HCT116 (cell line): ENCODE results near the gene RASGRF1. TPM values are rescaled to one million over a fixed set of nuclear protein-coding genes. Genes with fewer than 3 reads are reported as not detected.

Source experiments
- ATAC-seq: fragments of 200-7000 bp; cut with Tn5 transposase; 2 replicates; pipeline ENCODE4 v1.9.1; 2020; ENCODE audit warnings: mild to moderate bottlenecking, moderate library complexity
- BruUV-seq: library from RNA; stranded (reverse); fragments of 400-500 nt; replicated peaks from 2 replicates; lab custom pipeline; 2021; lab: Mats Ljungman, UMichigan
- CTCF ChIA-PET: fragments of 300-600 bp; sonication (Branson Sonifier 250); formaldehyde crosslinking; loops from one replicate; lab custom pipeline; 2021; ENCODE audit warnings: antibody characterized with exemption; lab: Charles Lee
- POLR2A ChIA-PET: fragments of 300-600, 350-600 bp; sonication (Branson Sonifier 250); formaldehyde crosslinking; loops from one replicate; lab custom pipeline; 2021; ENCODE audit warnings: antibody characterized with exemption; lab: Charles Lee
- RAD21 ChIA-PET, 2 experiments: fragments of 300-600 bp; sonication (Branson Sonifier 250); formaldehyde crosslinking; loops; one replicate each; lab custom pipeline; 2023; ENCODE audit warnings: low total read pairs in 2 of 2; ENCODE audit not compliant: uncharacterized antibody in 2 of 2, unreplicated experiment in 2 of 2, low non-redundant PET in 1 of 2; lab: Charles Lee
- DNase-seq: peaks from one replicate; pipeline ENCODE4 v3.0.0-alpha.2; 2010; ENCODE audit warnings: low read depth, low spot score
- H2AFZ ChIP-seq: fragments of 200-600 bp; shearing (Covaris generic), sonication (generic); 2 replicates; pipeline ENCODE4 v1.6.1; 2017; ENCODE audit warnings: low read depth, mixed run types, mixed read lengths, antibody characterized with exemption, low read length; ENCODE audit not compliant: poor library complexity, severe bottlenecking
- H3K27ac ChIP-seq: 2 replicates; pipeline ENCODE4 v1.5.1; 2012; ENCODE audit warnings: low read depth, low read length
- H3K27me3 ChIP-seq: fragments of 200-600 bp; sonication (generic); 2 replicates; pipeline ENCODE4 v1.6.1; 2016; ENCODE audit warnings: mixed run types, low read length, mixed read lengths; ENCODE audit not compliant: insufficient read depth
- H3K36me3 ChIP-seq, 2 experiments: fragments of 200-500 bp in 1 of 2; fragments of 200-600 bp in 1 of 2; sonication (Bioruptor generic) in 1 of 2; sonication (generic) in 1 of 2; 2 replicates each; pipeline versions ENCODE4 v1.5.1 to v1.6.1; 2014 to 2016; ENCODE audit warnings: low read length in 2 of 2, inconsistent platforms in 1 of 2, mixed read lengths in 1 of 2, mixed run types in 1 of 2; ENCODE audit not compliant: insufficient read depth in 2 of 2, control insufficient read depth in 1 of 2
- H3K4me1 ChIP-seq, 2 experiments: fragments of 200-600 bp in 1 of 2; sonication (generic) in 1 of 2; 2 replicates each; pipeline versions ENCODE4 v1.5.1 to v1.6.1; 2012 to 2017; ENCODE audit warnings: low read length in 2 of 2, inconsistent platforms in 1 of 2, mild to moderate bottlenecking in 1 of 2, mixed read lengths in 1 of 2, mixed run types in 1 of 2, moderate library complexity in 1 of 2; ENCODE audit not compliant: insufficient read depth in 2 of 2, control insufficient read depth in 1 of 2
- H3K4me2 ChIP-seq: fragments of 200-600 bp; sonication (generic); 2 replicates; pipeline ENCODE4 v1.6.1; 2017; ENCODE audit warnings: mixed run types, low read length, mixed read lengths
- H3K4me3 ChIP-seq, 2 experiments: fragments of 200-600 bp in 1 of 2; sonication (generic) in 1 of 2; replicated peaks in 1 of 2; 2 replicates each; pipeline ENCODE4 v1.5.1; 2011 to 2016; ENCODE audit warnings: low read length in 2 of 2, control low read depth in 1 of 2, low read depth in 1 of 2, mild to moderate bottlenecking in 1 of 2, mixed read lengths in 1 of 2, mixed run types in 1 of 2
- H3K79me2 ChIP-seq: fragments of 200-600 bp; sonication (generic); 2 replicates; pipeline ENCODE4 v1.6.1; 2017; ENCODE audit warnings: mild to moderate bottlenecking, mixed run types, low read length, moderate library complexity, mixed read lengths; ENCODE audit not compliant: insufficient read depth
- H3K9ac ChIP-seq: fragments of 200-600 bp; sonication (generic); 2 replicates; pipeline ENCODE4 v1.6.1; 2016; ENCODE audit warnings: low read length, mixed read lengths
- H3K9me2 ChIP-seq: fragments of 200-600 bp; sonication (generic), shearing (Covaris generic); 2 replicates; pipeline ENCODE4 v1.6.1; 2017; ENCODE audit warnings: mixed run types, mild to moderate bottlenecking, moderate library complexity; ENCODE audit not compliant: insufficient read depth
- H3K9me3 ChIP-seq, 2 experiments: fragments of 200-500 bp in 1 of 2; fragments of 200-600 bp in 1 of 2; sonication (Bioruptor generic) in 1 of 2; sonication (generic) in 1 of 2; 2 replicates each; pipeline ENCODE4 v1.6.1; 2014 to 2017; ENCODE audit warnings: low read length in 2 of 2, mixed read lengths in 2 of 2, inconsistent platforms in 1 of 2, low read depth in 1 of 2, mild to moderate bottlenecking in 1 of 2, mixed run types in 1 of 2, moderate library complexity in 1 of 2; ENCODE audit not compliant: control insufficient read depth in 1 of 2, insufficient read depth in 1 of 2
- H4K20me1 ChIP-seq: fragments of 200-600 bp; sonication (generic), shearing (Covaris generic); 2 replicates; pipeline ENCODE4 v1.6.1; 2017; ENCODE audit warnings: mixed run types, mild to moderate bottlenecking, moderate library complexity; ENCODE audit not compliant: insufficient read depth
- CBX3 ChIP-seq: IDR thresholded peaks from 2 replicates; pipeline ENCODE4 v1.6.1; 2012; ENCODE audit warnings: low read depth
- CEBPB ChIP-seq: IDR thresholded peaks from 2 replicates; pipeline ENCODE4 v1.6.1; 2012; ENCODE audit warnings: low read depth
- EGR1 ChIP-seq: IDR thresholded peaks from 2 replicates; pipeline ENCODE4 v1.6.1; 2012; ENCODE audit warnings: low read depth
- JUND ChIP-seq: IDR thresholded peaks from 2 replicates; pipeline ENCODE4 v1.6.1; 2012
- POLR2A ChIP-seq: IDR thresholded peaks from 2 replicates; pipeline ENCODE4 v1.7.0; 2011; ENCODE audit warnings: borderline replicate concordance; ENCODE audit not compliant: insufficient read depth, insufficient read length; ENCODE audit errors: extremely low read depth
- RAD21 ChIP-seq: IDR thresholded peaks from 2 replicates; pipeline ENCODE4 v1.6.1; 2012; ENCODE audit warnings: low read depth, mild to moderate bottlenecking
- TCF7L2 ChIP-seq: IDR thresholded peaks from 2 replicates; pipeline ENCODE4 v1.7.0; 2011; ENCODE audit warnings: borderline replicate concordance, inconsistent platforms; ENCODE audit not compliant: insufficient read depth, insufficient read length; ENCODE audit errors: extremely low read depth
- ZBTB33 ChIP-seq: IDR thresholded peaks from 2 replicates; pipeline ENCODE4 v1.6.1; 2011; ENCODE audit warnings: mild to moderate bottlenecking, low read length, moderate library complexity; ENCODE audit not compliant: insufficient replicate concordance; ENCODE audit errors: extremely low read depth
- ZFX ChIP-seq: fragments of 450-650 bp; IDR thresholded peaks from 2 replicates; pipeline ENCODE4 v1.6.1; 2017
- ZNF274 ChIP-seq: fragments of 200-500 bp; sonication (Bioruptor generic); IDR thresholded peaks from 2 replicates; pipeline ENCODE4 v1.6.1; 2014; ENCODE audit warnings: mild to moderate bottlenecking, low read depth, low read length, inconsistent platforms
- intact Hi-C: fragments of 100-400 bp; cut with micrococcal nuclease; formaldehyde crosslinking; loops from 2 replicates; pipeline ENCODE4 v1.10.0; 2022
- total RNA-seq: library from RNA; stranded (reverse); gene quantifications from one replicate; pipeline ENCODE4 v1.2.1, GENCODE V29; 2021; ENCODE audit not compliant: unreplicated experiment

Gene RASGRF1
- total RNA-seq, 1 experiment from 2014 or later = 2.4 TPM

GRCh38 chr15:79008659-79009058 lies 81.9 kb downstream of the RASGRF1 start:
- H3K79me2 ChIP-seq = no peaks in the 10 kb centered on the region
- TF ChIP-seq ZNF274 (no peak), ZFX (no peak), CBX3 (no peak), POLR2A (no peak), EGR1 (no peak), ZBTB33 (no peak), TCF7L2 (no peak), JUND (no peak), CEBPB (no peak), RAD21 (no peak)
- CTCF ChIA-PET = no interaction called here
- RAD21 ChIA-PET = no interaction called here
- H3K27me3 ChIP-seq = no peaks in the 10 kb centered on the region
- no peaks in the 10 kb centered on the region for H3K36me3 ChIP-seq
- no peak overlapping the region for H3K4me2 ChIP-seq
- no peaks in the 10 kb centered on the region for H3K9me2 ChIP-seq
- no peaks in the 10 kb centered on the region for H4K20me1 ChIP-seq
- POLR2A ChIA-PET = no interaction called here
- ATAC-seq = no peak
- no peak overlapping the region for H3K4me3 ChIP-seq
- no peak overlapping the region for H2AFZ ChIP-seq
- peaks cover 17 to 19% of the 10 kb centered on the region in 2 experiments for H3K4me1 ChIP-seq
- BruUV-seq = no TSS peak
- no peak overlapping the region for H3K27ac ChIP-seq
- no peak overlapping the region for H3K9ac ChIP-seq
- no peaks in the 10 kb centered on the region for H3K9me3 ChIP-seq
- intact Hi-C loops = loop anchor here (10.0 kb wide), 1 partner anchor 254 kb away; no protein-coding TSS in a partner anchor
- no peak for DNase-seq
